GM12878 (cell line): ENCODE results near the gene RETREG2. TPM values are rescaled to one million over a fixed set of nuclear protein-coding genes. Genes with fewer than 3 reads are reported as not detected.

Experiments used
- EGR1 ChIP-seq, 2 experiments: IDR thresholded peaks; 1 replicate in 1 of 2; 2 replicates in 1 of 2; pipeline ENCODE4 v1.6.1; 2011 to 2012; ENCODE audit warnings: low read depth in 2 of 2, low read length in 2 of 2, borderline replicate concordance in 1 of 2, mild to moderate bottlenecking in 1 of 2, moderate library complexity in 1 of 2
- FOXM1 ChIP-seq: IDR thresholded peaks from 2 replicates; pipeline ENCODE4 v1.6.1; 2012; ENCODE audit warnings: low read depth, mild to moderate bottlenecking, inconsistent platforms, low read length, moderate library complexity
- GABPA ChIP-seq: IDR thresholded peaks from 2 replicates; pipeline ENCODE4 v1.6.1; 2014; ENCODE audit warnings: antibody characterized with exemption, low read depth, mild to moderate bottlenecking, inconsistent platforms
- MEF2B ChIP-seq: fragments of 450-650 bp; IDR thresholded peaks from 2 replicates; pipeline ENCODE4 v1.6.1; 2018; ENCODE audit warnings: mild to moderate bottlenecking, moderate library complexity; ENCODE audit not compliant: partially characterized antibody, poor library complexity, severe bottlenecking
- NR2C2 ChIP-seq: IDR thresholded peaks from 2 replicates; pipeline ENCODE4 v1.6.1; 2011; ENCODE audit warnings: borderline replicate concordance, low read depth; ENCODE audit not compliant: control insufficient read depth, insufficient read length
- SMAD1 ChIP-seq: fragments of 450-650 bp; IDR thresholded peaks from 2 replicates; pipeline ENCODE4 v1.6.1; 2018; ENCODE audit warnings: mild to moderate bottlenecking, low read depth; ENCODE audit not compliant: partially characterized antibody
- ZBTB11 ChIP-seq: fragments of 450-650 bp; formaldehyde crosslinking; IDR thresholded peaks from 2 replicates; pipeline ENCODE4 v1.5.0; 2022; ENCODE audit warnings: mild to moderate bottlenecking, missing genetic modification characterization
- polyA plus RNA-seq, 11 experiments: library from polyadenylated mRNA; depleted of rRNA in 4 of 11; unstranded in 6 of 11; stranded (reverse) in 5 of 11; fragments of >200 nt; fragmentation: Nextera tagmentation in 4 of 11; fragmentation: Illumina TruSeq in 1 of 11; extraction: Ambion mirVana in 4 of 11; extraction: Trizol in 1 of 11; gene quantifications; 1 replicate in 1 of 11; 2 replicates in 10 of 11; pipeline versions ENCODE4 v1.2.1 to v1.2.3, GENCODE V29; 2011 to 2016; ENCODE audit warnings: inconsistent platforms in 2 of 11, missing spikeins in 2 of 11, low read depth in 1 of 11
- total RNA-seq, 4 experiments: library from RNA; depleted of rRNA in 3 of 4; stranded (reverse); fragments of >200 nt in 3 of 4; fragmentation: Illumina TruSeq in 1 of 4; extraction: Trizol in 1 of 4; gene quantifications; 2 replicates each; pipeline versions ENCODE4 v1.2.1 to v1.2.3, GENCODE V29; 2013 to 2021

The RETREG2 gene
- total and polyA plus RNA-seq, 10 of the 15 experiments (the other 5 are each of a cell fraction or from before 2014, with no cell fraction given), result 10.1 to 72.0 (median 28.3) TPM

- TF ChIP-seq NR2C2, result no peak
- no peak for TF ChIP-seq EGR1 (IDR thresholded peaks at IDR 0.05; ENCODE audit: borderline replicate concordance in 1 of 2, low read depth in 2 of 2, low read length in 2 of 2)
- TF ChIP-seq SMAD1, result no peak
- TF ChIP-seq FOXM1, result no peak
- no peak for TF ChIP-seq MEF2B
- TF ChIP-seq GABPA, result no peak
- TF ChIP-seq ZBTB11 (CRISPR knock-in tag), result no peak
- TF ChIP-seq, all 136 proteins: peak for 0
Measured at GRCh38 chr2:219159771-219160185, 18.3 kb upstream of the RETREG2 start (continued).
